HG02798 (cell line): Measurements from ENCODE around the gene ALMS1.
"Not testable (repeated sequence)": the region's sequence is repeated elsewhere in the genome, so short reads cannot be mapped to it uniquely, and the experiment has no call there.

Source experiments
- ATAC-seq: cut with Tn5 transposase; IDR thresholded peaks from one replicate; pipeline ENCODE4 v1.9.1; 2021; ENCODE audit warnings: mild to moderate bottlenecking; ENCODE audit not compliant: unreplicated experiment, poor library complexity

The ALMS1 gene

GRCh38 chr2:73610111-73610510 lies 224.5 kb downstream of the ALMS1 start:
- no peak for ATAC-seq

- ATAC-seq = peak; percentile 71
Observed at GRCh38 chr2:73611193-73611592, 225.6 kb downstream of the ALMS1 start.

GRCh38 chr2:73611867-73612266 lies 226.2 kb downstream of the ALMS1 start:
- no peak for ATAC-seq

DNA sequence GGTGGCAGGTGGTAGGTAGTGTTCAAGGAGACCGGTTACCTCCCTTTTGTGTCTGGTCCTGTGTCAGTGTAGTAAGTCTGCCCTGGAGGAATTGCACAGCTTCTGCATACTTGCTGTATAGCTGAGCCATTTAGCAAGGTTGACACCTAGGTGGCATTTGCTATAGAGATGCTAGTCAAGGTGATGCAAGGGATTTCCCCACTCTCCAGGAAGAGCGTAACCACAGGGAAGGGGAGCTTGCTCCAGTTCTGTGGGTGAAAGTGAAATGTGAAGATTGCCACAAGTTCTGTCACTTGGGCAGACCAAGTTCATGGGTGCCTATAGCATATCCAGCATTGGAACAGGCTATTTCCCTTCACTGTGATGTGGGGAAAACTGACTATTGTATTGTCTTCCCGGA lies 228.5 kb downstream of the ALMS1 start:
- ATAC-seq = no peak

DNA sequence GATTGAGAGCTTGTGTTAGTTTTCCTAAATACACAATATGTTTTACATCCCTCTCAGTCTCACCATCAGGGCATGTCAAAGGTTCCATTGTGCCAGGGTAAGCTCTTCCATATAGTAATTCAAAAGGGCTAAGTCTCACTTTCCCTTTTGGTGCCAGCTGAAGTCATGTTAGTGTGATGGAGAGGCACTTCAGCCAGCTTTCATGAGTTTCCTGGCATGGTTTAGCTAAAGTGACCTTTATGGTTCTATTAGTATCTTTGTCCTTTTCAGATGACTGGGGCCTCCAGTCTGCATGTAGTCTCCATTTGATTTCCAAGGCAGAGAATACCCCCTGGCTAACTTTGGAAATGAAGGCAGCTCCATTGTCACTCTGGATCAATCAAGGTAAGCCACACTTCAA lies 229.4 kb downstream of the ALMS1 start:
- ATAC-seq = no peak

DNA sequence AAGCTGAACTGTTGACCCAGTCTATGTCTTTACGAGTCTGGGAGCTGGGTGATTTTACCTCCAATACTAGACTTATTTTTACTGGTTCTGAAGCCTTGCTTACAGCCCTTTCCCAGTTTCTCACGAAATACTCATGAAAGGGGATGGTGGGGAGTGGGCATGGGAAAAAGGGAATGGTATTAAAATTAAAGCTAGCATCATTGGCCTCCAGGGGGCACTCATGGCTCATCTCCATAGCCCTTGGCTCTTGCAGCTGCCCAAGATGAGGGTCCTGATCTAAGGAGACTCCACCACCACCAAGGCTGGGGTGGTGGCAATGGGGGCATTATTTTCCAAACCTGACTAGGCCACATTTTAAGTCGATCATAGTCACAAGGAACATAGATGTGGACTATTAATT lies 234.3 kb downstream of the ALMS1 start:
- ATAC-seq = not testable (repeated sequence)

DNA sequence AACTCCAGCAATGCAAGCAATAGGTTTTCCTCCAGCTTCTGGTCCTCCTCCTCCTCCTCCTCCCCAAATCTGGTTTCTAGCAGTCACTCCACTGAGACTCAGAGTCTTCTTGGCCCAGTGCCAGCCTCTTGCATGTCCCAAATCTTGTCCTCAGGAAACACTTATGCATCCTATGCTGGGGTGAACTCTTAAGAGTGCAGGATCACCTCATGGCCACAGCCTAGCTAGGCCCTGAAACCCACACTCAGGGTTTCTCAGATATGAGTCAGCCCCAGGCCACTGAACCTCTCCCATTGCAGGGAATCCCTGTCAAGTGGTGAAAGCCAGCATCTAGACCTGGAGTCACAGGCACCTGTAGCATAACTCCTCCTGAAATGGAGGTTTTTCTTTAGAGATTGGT lies 238.4 kb downstream of the ALMS1 start:
- ATAC-seq = not testable (repeated sequence)

DNA sequence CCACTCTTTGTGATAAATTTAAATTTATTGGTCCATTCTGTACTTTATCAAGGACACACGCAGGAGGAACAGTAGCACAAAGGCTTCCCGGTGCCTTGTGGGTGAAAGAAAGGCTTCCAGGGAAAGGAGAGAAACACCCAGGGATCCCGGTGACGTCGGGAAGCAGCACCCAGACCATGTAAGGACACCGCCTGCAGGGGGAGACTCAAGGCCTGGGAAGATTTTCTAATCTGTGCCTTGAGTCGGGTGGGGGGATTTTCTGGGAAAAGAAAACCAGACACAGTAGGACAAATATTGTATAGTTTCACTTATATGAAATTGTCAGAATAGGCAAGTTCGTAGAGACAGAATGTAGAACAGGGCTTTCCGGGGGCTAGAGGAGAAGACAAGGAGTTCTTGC lies 239.0 kb downstream of the ALMS1 start:
- not testable (repeated sequence) for ATAC-seq

DNA sequence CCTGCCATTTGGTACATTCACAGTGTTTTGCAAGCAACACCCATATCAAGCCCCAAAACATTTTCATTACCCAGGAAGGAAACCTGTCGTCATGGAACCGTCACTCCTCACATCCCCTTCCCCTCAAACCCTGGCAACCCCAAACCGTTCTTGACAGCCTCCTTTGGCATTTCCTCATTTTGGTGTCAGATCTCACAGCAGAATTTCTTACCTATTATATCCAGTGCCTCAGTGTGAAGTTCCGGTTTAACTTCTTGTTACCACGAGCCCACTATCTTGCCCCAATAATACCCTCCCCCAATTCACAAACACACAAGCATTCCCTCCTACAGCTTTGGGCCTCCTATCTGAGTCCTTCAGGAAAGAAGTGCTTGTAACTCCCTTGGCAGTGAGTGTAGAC lies 240.6 kb downstream of the ALMS1 start:
- not testable (repeated sequence) for ATAC-seq

DNA sequence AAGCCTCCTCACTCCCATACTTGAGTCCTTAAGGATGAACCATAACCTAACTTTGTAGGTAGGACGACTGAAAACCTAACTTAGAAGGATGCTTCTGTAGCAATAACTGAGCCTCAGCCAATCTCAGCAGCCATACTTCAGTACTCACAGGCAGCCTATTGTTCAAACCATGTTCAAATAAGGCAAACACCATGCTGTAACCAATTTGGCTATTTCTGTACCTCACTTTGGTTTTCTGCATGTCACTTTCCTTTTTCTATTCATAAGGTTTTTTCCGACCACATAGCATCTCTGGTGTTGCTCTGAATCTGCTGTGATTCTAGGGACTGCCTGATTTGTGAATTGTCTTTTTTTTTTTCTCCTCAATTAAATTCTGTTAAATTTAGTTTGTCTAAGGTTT lies 242.9 kb downstream of the ALMS1 start:
- ATAC-seq = peak; percentile 70

GRCh38 chr2:73630662-73631266 lies 245.1 kb downstream of the ALMS1 start:
- ATAC-seq = peak; percentile 62

- not testable (repeated sequence) for ATAC-seq
Observed at GRCh38 chr2:73636977-73637376, 251.3 kb downstream of the ALMS1 start.

GRCh38 chr2:73638429-73638828 lies 252.8 kb downstream of the ALMS1 start:
- ATAC-seq = no peak

- no peak for ATAC-seq
Observed at GRCh38 chr2:73640511-73640911, 254.9 kb downstream of the ALMS1 start.

DNA sequence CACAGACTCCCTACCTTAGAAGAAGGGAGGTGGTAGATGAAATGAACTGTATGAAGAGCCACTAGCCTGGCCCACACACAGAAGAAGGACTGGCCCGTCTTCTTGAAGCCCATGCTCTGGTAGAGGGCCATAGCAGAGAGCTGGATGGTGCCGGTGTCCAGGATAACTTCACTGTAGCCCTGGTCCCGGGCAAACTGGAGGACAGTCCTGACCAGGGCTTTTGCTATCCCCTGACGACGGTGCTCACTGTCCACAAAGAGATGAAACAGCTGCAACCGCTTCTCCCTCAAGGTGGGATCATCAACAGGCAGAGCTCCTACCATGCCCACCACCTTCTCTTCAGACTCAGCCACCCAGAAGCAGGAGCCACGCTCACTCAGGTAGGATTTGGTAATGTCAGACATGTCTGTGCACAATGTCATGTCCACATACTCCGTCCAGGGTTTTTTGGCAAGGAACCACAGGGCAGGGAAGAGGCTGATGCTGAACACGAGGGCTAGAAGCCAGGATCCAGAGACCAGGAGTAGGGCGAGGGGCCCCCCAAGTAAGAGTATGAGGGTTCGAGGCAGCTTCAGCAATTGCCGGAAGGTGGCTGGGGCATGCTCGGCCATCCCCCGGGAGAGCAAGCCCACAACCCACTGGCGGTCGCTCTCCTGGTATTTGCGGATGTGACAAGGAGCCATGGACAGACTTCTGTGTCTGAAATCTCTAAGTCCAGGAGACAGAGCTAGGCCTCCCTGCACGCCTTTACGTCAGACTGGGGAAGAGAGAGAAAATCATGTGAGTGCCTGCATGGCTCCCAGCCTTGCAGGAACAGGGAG lies 255.5 kb downstream of the ALMS1 start:
- no peak for ATAC-seq

DNA sequence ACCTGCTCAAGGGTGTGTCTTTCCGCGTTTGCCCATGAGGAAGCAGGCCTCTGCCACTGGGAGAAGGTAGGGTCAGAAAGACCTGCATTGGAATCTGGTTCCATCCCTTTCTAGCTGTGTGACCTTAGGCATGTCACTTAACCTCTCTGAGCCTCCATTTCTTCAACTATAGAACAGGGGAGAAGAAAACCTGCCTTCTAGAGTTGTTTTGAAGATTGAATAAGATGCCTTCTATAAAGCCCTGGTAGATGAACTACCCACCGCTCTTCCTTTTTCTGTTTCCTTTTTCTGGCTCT lies 256.1 kb downstream of the ALMS1 start:
- ATAC-seq = no peak

GRCh38 chr2:73642338-73643018 lies 256.8 kb downstream of the ALMS1 start, which contains the start of gene NAT8:
Gene NAT8, minus strand, starts transcription at chr2:73642422. Its CDS starts 794 bp downstream, at chr2:73641628.
- ATAC-seq = no peak

DNA sequence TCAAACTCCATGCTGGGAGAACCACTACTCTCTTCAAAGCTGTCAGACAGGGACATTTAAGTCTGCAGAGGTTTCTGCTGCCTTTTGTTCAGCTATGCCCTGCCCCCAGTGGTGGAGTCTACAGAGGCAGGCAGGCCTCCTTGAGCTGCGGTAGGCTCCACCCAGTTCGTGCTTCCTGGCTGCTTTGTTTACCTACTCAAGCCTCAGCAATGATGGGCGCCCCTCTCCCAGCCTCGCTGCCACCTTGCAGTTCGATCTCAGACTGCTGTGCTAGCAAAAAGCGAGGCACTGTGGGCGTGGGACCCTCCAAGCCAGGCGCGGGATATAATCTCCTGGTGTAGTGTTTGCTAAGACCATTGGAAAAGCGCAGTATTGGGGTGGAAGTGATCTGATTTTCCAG lies 262.1 kb downstream of the ALMS1 start:
- not testable (repeated sequence) for ATAC-seq

- ATAC-seq = no peak
Observed at GRCh38 chr2:73651591-73652230, 266.1 kb downstream of the ALMS1 start.

GRCh38 chr2:73652348-73652747 lies 266.7 kb downstream of the ALMS1 start:
- no peak for ATAC-seq

- ATAC-seq = no peak
Observed at GRCh38 chr2:73654175-73654574, 268.5 kb downstream of the ALMS1 start.
